ENCODE results near the gene FNIP2.

Gene FNIP2

GRCh38 chr4:158850800-158851644 lies 82.2 kb downstream of the FNIP2 start:
- Histone ChIP-seq H4K91ac (ENCODE audit: low read depth, low read length) (no peak overlapping the region), H3K4me3 (ENCODE audit: low read depth, low read length) (no peak overlapping the region), H3K27ac (ENCODE audit: low read depth, low read length) (no peak overlapping the region), H2AK5ac (ENCODE audit: low read length) (no peak overlapping the region), H3K23ac (ENCODE audit: low read length) (no peak overlapping the region), H2BK120ac (ENCODE audit: insufficient read depth, low read length, poor library complexity) (no peak overlapping the region), H3K14ac (ENCODE audit: low read length) (no peak overlapping the region), H3K9ac (ENCODE audit: low read length) (no peak overlapping the region), H4K8ac (ENCODE audit: low read depth, low read length) (no peak overlapping the region), H3K36me3 (ENCODE audit: control insufficient read depth in 1 of 2, insufficient read depth in 2 of 2, low read length in 2 of 2) (no peaks in the 10 kb centered on the region), H2AFZ (ENCODE audit: insufficient read depth, low read length, poor library complexity) (no peak overlapping the region), H3K79me2 (ENCODE audit: control insufficient read depth, insufficient read depth, low read length, poor library complexity) (no peaks in the 10 kb centered on the region), H3K27me3 (ENCODE audit: insufficient read depth, low read length) (no peaks in the 10 kb centered on the region), H3K9me3 (ENCODE audit: insufficient read depth, low read depth, low read length) (no peaks in the 10 kb centered on the region), H3K18ac (ENCODE audit: low read length) (no peak overlapping the region), H3K79me1 (ENCODE audit: low read length) (peaks cover 1% of the 10 kb centered on the region), H3K4me2 (ENCODE audit: low read length) (no peak overlapping the region), H3K4ac (ENCODE audit: low read depth, low read length) (no peak overlapping the region), H3K4me1 (ENCODE audit: control insufficient read depth in 1 of 2, insufficient read depth in 2 of 2, low read length in 2 of 2) (no peaks in the 10 kb centered on the region), H2BK12ac (ENCODE audit: low read length) (no peak overlapping the region), H4K12ac (ENCODE audit: low read depth, low read length) (no peak overlapping the region), H2BK5ac (ENCODE audit: low read depth, low read length, poor library complexity) (no peak overlapping the region)
- DNase-seq: peak in 1 of 2 donors; percentile 79
- WGBS (ENCODE audit: extremely low coverage, insufficient coverage, insufficient read length): no CpG with 5 or more reads among the region's 7 CpGs

DNA sequence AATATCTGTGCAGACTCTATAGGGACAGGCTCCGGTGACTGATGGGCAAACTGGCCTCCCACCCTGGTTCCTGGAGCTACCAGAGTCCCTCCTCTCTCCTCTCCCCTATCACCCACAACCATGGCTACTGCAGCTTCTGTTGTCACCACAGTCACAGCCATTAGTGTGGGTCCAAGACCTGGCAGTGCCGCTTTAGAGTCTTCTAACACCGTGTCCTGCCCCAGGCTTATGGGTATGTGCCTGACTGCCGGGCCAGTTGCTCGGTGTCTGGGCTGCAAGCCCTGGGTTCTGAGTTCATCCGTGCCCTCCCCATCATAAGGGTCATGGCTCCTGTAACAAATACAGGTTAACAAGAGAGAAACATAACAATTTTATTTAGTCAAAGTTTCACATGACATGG lies 85.4 kb downstream of the FNIP2 start:
- H3K79me2 ChIP-seq (ENCODE audit: control insufficient read depth, insufficient read depth, low read length, poor library complexity): no peaks in the 10 kb centered on the region
- H3K9ac ChIP-seq (ENCODE audit: low read length): no peak overlapping the region
- no peak overlapping the region for H2AFZ ChIP-seq (ENCODE audit: insufficient read depth, low read length, poor library complexity)
- no peaks in the 10 kb centered on the region for H3K36me3 ChIP-seq (ENCODE audit: control insufficient read depth in 1 of 2, insufficient read depth in 2 of 2, low read length in 2 of 2)
- DNase-seq: no peak
- no peak overlapping the region for H3K18ac ChIP-seq (ENCODE audit: low read length)
- H3K4me3 ChIP-seq (ENCODE audit: low read depth, low read length): no peak overlapping the region
- no peaks in the 10 kb centered on the region for H3K4me1 ChIP-seq (ENCODE audit: control insufficient read depth in 1 of 2, insufficient read depth in 2 of 2, low read length in 2 of 2)
- H3K4ac ChIP-seq (ENCODE audit: low read depth, low read length): no peak overlapping the region
- WGBS (ENCODE audit: extremely low coverage, insufficient coverage, insufficient read length): no CpG with 5 or more reads among the region's 6 CpGs
- H4K8ac ChIP-seq (ENCODE audit: low read depth, low read length): no peak overlapping the region
- H3K79me1 ChIP-seq (ENCODE audit: low read length): peaks cover 1% of the 10 kb centered on the region
- no peak overlapping the region for H4K12ac ChIP-seq (ENCODE audit: low read depth, low read length)
- H4K91ac ChIP-seq (ENCODE audit: low read depth, low read length): no peak overlapping the region
- no peak overlapping the region for H3K4me2 ChIP-seq (ENCODE audit: low read length)
- no peak overlapping the region for H3K14ac ChIP-seq (ENCODE audit: low read length)
- no peak overlapping the region for H2AK5ac ChIP-seq (ENCODE audit: low read length)
- H3K9me3 ChIP-seq (ENCODE audit: insufficient read depth, low read depth, low read length): no peaks in the 10 kb centered on the region
- no peak overlapping the region for H3K27ac ChIP-seq (ENCODE audit: low read depth, low read length)
- no peak overlapping the region for H2BK5ac ChIP-seq (ENCODE audit: low read depth, low read length, poor library complexity)
- H2BK12ac ChIP-seq (ENCODE audit: low read length): no peak overlapping the region
- no peak overlapping the region for H2BK120ac ChIP-seq (ENCODE audit: insufficient read depth, low read length, poor library complexity)
- H3K27me3 ChIP-seq (ENCODE audit: insufficient read depth, low read length): no peaks in the 10 kb centered on the region
- no peak overlapping the region for H3K23ac ChIP-seq (ENCODE audit: low read length)

GRCh38 chr4:158856852-158857251 lies 88.0 kb downstream of the FNIP2 start:
- no peaks in the 10 kb centered on the region for H3K79me2 ChIP-seq (ENCODE audit: control insufficient read depth, insufficient read depth, low read length, poor library complexity)
- H3K4me3 ChIP-seq (ENCODE audit: low read depth, low read length): no peak overlapping the region
- H2BK12ac ChIP-seq (ENCODE audit: low read length): no peak overlapping the region
- no peak overlapping the region for H4K12ac ChIP-seq (ENCODE audit: low read depth, low read length)
- no peak overlapping the region for H3K9ac ChIP-seq (ENCODE audit: low read length)
- H2BK5ac ChIP-seq (ENCODE audit: low read depth, low read length, poor library complexity): no peak overlapping the region
- H3K79me1 ChIP-seq (ENCODE audit: low read length): no peaks in the 10 kb centered on the region
- no peak overlapping the region for H3K4me2 ChIP-seq (ENCODE audit: low read length)
- H4K91ac ChIP-seq (ENCODE audit: low read depth, low read length): no peak overlapping the region
- H3K27ac ChIP-seq (ENCODE audit: low read depth, low read length): no peak overlapping the region
- H3K27me3 ChIP-seq (ENCODE audit: insufficient read depth, low read length): no peaks in the 10 kb centered on the region
- H3K36me3 ChIP-seq (ENCODE audit: control insufficient read depth in 1 of 2, insufficient read depth in 2 of 2, low read length in 2 of 2): no peaks in the 10 kb centered on the region
- H3K23ac ChIP-seq (ENCODE audit: low read length): no peak overlapping the region
- no peak overlapping the region for H2BK120ac ChIP-seq (ENCODE audit: insufficient read depth, low read length, poor library complexity)
- H3K4ac ChIP-seq (ENCODE audit: low read depth, low read length): no peak overlapping the region
- no CpG with 5 or more reads among the region's 2 CpGs for WGBS (ENCODE audit: extremely low coverage, insufficient coverage, insufficient read length)
- no peak overlapping the region for H3K14ac ChIP-seq (ENCODE audit: low read length)
- peak in 1 of 2 donors; percentile 58 for DNase-seq
- H2AK5ac ChIP-seq (ENCODE audit: low read length): no peak overlapping the region
- no peaks in the 10 kb centered on the region for H3K4me1 ChIP-seq (ENCODE audit: control insufficient read depth in 1 of 2, insufficient read depth in 2 of 2, low read length in 2 of 2)
- no peak overlapping the region for H2AFZ ChIP-seq (ENCODE audit: insufficient read depth, low read length, poor library complexity)
- H3K18ac ChIP-seq (ENCODE audit: low read length): no peak overlapping the region
- no peak overlapping the region for H4K8ac ChIP-seq (ENCODE audit: low read depth, low read length)
- H3K9me3 ChIP-seq (ENCODE audit: insufficient read depth, low read depth, low read length): no peaks in the 10 kb centered on the region

GRCh38 chr4:158857951-158858350 lies 89.1 kb downstream of the FNIP2 start:
- no peaks in the 10 kb centered on the region for H3K36me3 ChIP-seq (ENCODE audit: control insufficient read depth in 1 of 2, insufficient read depth in 2 of 2, low read length in 2 of 2)
- H3K18ac ChIP-seq (ENCODE audit: low read length): no peak overlapping the region
- H2BK12ac ChIP-seq (ENCODE audit: low read length): no peak overlapping the region
- DNase-seq: no peak
- H3K4me2 ChIP-seq (ENCODE audit: low read length): no peak overlapping the region
- no peak overlapping the region for H3K23ac ChIP-seq (ENCODE audit: low read length)
- no peak overlapping the region for H3K4ac ChIP-seq (ENCODE audit: low read depth, low read length)
- no peaks in the 10 kb centered on the region for H3K79me1 ChIP-seq (ENCODE audit: low read length)
- no peak overlapping the region for H3K9ac ChIP-seq (ENCODE audit: low read length)
- H2BK120ac ChIP-seq (ENCODE audit: insufficient read depth, low read length, poor library complexity): no peak overlapping the region
- no peak overlapping the region for H2AK5ac ChIP-seq (ENCODE audit: low read length)
- H3K4me1 ChIP-seq (ENCODE audit: control insufficient read depth in 1 of 2, insufficient read depth in 2 of 2, low read length in 2 of 2): no peaks in the 10 kb centered on the region
- no peaks in the 10 kb centered on the region for H3K79me2 ChIP-seq (ENCODE audit: control insufficient read depth, insufficient read depth, low read length, poor library complexity)
- no peak overlapping the region for H4K8ac ChIP-seq (ENCODE audit: low read depth, low read length)
- no peaks in the 10 kb centered on the region for H3K9me3 ChIP-seq (ENCODE audit: insufficient read depth, low read depth, low read length)
- no peak overlapping the region for H2BK5ac ChIP-seq (ENCODE audit: low read depth, low read length, poor library complexity)
- no peaks in the 10 kb centered on the region for H3K27me3 ChIP-seq (ENCODE audit: insufficient read depth, low read length)
- H3K14ac ChIP-seq (ENCODE audit: low read length): no peak overlapping the region
- no peak overlapping the region for H4K91ac ChIP-seq (ENCODE audit: low read depth, low read length)
- no peak overlapping the region for H2AFZ ChIP-seq (ENCODE audit: insufficient read depth, low read length, poor library complexity)
- WGBS (ENCODE audit: extremely low coverage, insufficient coverage, insufficient read length): no CpG with 5 or more reads among the region's 1 CpG
- no peak overlapping the region for H4K12ac ChIP-seq (ENCODE audit: low read depth, low read length)
- H3K27ac ChIP-seq (ENCODE audit: low read depth, low read length): no peak overlapping the region
- no peak overlapping the region for H3K4me3 ChIP-seq (ENCODE audit: low read depth, low read length)

Measured in trophoblast cell (in vitro differentiated cells and primary cell).